GM19455 (cell line): ENCODE measurements around the gene USP21.

Experiments used
- ATAC-seq: cut with Tn5 transposase; IDR thresholded peaks from one replicate; pipeline ENCODE4 v1.9.1; 2021; ENCODE audit not compliant: unreplicated experiment

USP21 gene

DNA sequence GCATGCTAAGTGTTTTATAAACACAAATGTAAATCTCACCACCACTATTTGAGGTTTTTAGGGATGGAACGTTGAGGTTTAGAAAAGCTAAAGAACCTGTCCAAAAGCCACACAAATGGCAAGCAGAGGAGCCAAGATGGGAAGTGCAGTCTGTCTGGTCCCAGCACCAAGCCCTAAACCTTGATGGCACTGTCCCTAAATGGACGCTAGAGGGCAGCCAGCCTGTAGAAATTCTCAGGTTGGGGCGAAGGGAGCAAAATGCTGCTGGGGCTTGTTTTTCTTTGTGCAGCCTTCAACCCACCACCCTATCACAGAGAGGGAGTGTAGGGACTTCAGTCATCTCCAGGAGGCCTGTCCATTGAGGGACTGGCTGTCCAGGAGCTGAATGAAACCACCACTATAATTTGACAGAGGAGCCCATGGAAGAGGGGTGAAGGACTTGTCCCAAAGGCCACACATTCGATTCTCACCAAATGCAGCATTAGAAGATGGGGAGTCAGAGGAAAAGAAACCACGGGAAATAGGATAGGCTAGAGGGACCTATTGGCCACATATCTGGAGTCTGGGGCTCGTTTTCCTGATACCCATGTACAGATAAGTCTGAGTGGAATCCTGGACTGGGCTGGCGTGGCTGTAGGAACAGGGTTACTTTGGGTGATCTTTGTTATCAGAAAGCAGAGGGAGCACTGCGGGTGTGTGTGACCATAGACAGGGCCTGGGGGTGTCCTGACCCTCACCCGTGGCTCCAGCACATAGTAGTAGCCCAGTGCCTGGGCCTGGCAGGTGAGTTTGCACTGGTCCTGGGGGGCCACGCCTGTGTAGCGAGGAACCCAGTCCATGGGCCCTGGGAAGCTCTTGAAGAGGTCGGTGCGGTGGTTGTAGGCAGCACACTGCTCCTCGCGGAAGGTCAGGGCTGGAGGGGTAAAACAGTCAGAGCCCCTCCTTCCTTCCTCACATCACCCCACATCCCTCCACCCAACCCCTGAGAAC, 33.5 kb downstream of the USP21 start:
- peak; percentile 59 for ATAC-seq

DNA sequence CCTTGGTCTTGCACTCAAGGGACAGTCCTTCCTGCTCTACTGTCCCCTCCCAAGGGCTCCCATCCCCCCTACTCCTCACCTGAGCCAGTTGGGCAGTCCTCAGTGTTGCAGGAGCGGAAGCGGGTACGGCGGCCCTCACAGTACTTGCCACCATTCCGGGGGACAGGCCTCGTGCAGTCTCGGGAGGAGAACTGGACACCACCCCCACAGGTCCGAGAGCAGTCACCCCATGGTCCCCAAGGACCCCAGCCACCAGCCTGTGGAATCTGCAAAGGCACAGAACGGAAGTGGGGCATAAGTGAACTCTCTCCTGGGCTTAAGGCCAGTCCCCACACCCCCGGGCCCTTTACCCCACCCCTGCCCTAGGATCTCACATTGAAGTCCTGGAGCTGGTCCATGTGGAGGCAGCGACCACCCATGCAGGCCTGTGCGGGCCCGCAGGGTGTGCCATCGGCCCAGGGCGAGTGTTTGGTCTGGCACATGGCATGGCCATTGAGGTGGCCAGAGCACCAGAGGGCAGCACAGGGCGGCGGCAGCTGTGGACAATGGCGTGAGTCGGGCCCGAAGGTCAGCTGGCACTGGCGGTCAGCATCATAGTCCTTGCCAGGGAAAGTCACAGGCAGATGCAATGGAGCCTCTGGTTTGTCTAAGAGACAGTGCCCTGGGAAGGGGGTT, 34.4 kb downstream of the USP21 start:
- ATAC-seq = no peak

DNA sequence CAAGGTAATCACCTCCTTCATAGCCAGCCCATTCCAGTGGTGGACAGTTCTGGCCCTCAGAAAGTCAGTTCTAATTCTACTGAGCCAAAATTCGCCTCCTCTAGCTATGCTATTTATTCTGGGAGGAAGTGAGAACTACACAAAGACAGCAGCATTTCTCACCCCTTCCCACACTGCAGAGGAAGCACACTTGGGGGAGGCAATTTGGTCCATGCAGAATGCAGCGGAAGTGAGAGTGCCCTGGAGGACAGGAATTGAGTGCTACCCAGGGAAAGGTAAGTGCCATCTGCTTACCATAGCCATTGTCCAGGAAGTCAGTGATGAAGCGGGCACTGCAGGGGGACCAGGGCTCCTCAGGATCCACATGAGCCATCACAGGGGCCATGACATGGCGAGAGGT, 35.9 kb downstream of the USP21 start:
- no peak for ATAC-seq

DNA sequence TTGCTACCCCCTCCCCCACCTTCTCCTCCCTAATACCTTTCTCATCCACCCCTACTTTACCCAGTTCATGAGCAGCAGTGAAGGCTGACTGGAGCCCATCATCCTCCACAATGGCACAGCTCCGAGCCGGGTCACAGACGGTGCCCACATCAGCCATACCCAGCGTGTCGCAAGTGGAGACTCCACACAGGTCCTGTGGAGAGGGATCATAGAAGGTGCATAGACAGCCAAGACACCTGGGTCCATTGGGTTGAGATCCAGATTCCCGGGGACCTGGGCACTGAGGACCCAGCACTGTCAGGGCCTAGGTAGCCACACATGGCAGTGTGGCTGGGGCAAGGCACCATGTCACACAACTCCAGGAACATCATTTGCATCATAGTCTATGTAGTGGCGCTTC, 36.8 kb downstream of the USP21 start:
- ATAC-seq = no peak

DNA sequence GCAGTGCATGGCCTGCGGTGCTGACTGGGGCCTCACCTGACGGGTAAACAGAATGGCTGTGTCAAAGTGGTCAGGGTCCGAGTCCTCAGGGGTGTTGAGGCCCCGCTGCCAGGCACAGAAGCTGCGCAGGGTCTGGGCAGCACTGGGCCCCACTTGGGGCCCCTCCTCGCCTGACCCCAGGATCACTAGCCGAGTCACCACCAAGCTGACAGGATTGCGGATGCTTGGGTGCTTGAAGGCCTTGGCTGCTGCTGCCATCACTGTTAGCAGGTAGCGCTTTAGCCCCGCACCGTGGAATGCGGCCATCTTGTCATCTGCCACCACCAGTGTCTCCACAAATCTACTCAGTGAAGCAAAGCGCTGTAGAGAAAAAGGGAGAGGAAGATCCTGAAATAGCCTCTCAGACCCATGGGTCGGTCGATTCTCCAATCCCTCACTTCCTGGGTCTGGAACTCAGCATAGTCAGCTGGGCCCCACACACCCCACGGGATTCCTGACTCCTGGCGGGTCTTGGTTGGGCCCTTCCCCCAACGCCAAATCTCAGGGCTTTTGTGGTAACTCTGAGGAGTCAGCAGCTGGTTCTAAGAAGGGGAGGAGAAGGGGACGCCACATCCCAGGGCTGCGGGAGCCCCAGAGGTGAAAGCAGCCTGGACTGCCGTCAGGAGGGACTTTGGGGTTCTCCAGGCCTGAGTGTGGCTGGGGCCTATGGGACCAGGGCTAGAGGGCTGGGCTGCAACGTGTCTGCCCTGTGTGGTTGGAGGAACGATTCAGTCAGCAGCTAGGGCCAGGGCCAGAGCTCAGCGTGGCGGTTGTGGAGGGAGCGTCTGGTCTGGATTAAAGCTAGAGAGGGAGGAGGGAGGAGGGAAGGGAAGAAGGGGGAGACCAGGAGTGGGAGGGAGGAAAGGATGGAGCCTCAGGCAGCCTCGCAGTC, 37.5 kb downstream of the USP21 start:
- ATAC-seq = no peak

DNA sequence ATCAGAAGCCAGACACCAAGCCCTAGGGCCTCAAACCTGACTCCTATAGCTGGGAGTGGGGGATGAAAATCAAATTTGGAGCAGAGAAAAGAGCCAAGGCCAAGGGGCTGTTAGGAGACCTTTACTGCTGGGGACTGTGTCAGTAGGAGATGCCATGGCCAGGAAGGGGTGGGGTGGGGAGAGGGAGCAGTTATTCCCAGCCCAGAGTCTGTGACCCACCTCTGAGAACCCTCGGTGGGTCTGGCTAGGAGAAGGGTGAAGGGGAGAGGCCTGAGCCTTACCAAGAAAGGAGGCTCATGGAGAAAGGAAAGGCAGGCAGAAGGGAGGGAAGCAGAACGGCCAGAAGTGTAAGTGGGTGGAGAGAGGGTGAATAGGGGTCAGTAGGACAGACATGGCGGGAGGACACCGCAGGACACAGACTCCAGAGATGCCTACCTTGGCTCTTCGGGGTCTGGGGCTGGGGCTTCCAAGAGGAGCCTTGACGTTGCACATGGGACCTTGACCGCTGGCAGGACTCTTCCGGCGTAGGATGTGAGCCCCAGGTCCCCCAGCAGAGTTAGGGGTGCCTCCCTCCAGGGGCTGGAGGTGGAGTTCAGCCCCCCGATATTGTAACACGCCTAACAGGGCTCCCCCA, 38.4 kb downstream of the USP21 start:
- ATAC-seq = no peak

DNA sequence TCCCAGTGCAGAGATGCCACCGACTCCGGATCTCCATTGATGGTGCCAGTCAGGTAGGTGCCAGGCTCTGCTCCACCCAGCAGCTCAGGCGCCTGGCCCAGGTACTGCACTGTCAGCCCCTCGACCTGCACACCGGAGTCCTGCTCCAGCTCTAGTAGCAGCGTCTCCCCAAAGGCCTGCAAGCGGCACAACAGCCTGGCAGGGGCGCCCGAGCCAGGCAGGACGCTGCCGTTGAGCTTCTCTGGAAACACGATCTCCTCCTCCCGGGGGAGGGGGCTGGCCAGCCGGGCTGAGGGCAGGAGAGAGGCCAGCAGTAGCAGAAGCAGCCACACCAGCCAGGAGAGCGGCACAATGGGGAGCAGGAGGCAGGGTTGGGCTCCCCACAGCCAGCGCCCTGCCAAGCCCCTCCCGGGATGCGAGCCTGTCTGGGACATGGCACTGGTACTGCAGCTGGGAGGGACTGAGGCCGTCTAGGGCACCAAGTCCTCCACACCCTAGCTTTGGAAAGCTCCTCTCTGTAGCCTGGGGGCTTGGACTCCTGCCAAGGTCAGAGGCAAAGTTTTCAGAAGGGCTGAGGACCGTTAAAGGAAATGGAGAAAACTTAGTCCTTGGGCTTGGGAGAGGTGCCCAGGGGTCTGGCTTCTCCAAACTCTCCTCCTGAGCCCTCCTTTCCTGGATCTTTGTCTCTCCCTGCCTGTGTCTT, 39.0 kb downstream of the USP21 start:
- ATAC-seq = no peak

DNA sequence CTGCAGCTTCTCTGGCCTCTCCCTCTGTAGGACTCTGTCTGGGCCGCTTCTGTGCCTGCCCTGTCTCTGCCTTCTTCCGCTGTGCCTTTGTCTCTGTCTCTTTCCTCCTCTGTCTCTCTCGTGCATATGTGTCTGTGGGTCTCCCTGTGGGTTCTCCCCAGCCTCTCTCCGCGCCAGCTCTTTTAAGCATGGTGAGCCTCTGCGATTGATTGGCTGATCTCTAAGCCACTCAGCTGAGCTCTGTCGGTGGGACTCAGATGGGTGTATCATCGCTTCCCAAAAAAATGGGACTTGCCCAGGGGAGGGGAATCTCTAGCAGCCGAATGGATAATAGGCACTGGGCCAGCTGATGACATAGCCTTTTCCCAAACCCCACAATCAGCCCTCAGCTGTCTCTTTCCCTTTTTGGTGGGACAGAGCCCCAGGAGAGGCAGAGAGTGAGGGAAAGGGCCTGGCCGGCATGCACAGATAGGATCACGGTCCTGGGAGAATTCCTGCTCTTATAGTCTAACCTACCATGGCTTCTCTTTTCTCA, 39.7 kb downstream of the USP21 start, which contains the start of gene ADAMTS4:
TSS of gene ADAMTS4 (minus strand) at position 158 of the 535 bp plus-strand sequence. CDS start 427 bp downstream, outside the sequence.
- no peak for ATAC-seq

DNA sequence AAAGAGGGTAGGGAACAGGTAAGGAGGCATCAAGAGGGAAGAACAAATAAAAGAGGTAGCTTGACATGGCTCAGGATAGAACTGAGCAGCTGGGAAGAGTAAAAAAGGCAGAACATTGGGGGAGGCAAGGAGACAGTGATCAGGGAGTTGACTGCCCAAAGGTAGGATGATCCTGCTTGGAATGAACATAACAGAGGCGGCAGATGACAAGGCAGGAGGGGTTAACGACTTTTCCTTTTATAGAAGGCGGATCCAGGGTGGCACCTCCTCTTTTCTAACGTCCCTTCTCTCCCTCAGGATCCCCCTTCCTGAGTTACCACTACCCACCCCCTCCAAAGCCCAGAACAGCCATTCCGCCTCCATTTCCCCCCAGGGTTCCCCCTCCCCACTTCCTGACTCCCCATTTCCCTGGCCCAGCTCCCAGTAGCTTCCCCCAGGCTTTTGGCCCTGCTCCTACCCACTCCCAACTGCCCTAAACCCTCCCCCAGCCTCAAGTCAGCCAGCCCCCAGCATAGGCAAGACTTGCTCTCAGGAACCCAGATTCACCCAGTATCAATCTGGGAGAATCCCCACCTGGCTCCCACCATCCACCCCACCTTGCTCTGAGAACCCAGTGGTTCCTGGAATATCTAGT, 40.3 kb downstream of the USP21 start:
- ATAC-seq = no peak

DNA sequence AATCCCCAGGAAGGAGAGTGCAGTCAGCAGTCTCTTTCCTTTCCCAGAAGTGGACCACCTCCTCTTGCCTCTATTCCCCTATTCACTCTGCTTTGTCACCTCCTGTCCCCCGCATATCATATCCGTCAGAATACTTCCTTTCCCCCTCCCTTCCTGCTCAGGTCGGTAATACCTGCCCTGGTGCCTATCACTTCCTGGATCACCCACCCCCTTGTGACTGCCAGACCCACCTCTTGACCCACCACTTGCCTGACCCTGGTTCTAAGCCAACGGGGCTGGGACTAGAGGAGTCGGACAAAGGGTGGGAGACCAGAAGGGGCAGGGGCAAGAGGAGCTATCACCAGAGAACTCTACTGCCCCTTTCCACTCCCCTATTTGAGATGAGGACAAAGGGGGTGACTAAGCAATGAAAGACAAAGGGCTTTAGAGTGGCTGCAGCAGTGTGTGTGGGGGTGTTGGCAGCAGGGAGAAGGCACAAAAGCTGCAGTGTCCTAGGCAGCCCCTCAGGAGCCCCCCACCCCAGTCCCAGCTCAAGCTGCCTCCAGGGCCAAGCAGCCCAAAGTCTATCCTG, 41.2 kb downstream of the USP21 start:
- no peak for ATAC-seq

DNA sequence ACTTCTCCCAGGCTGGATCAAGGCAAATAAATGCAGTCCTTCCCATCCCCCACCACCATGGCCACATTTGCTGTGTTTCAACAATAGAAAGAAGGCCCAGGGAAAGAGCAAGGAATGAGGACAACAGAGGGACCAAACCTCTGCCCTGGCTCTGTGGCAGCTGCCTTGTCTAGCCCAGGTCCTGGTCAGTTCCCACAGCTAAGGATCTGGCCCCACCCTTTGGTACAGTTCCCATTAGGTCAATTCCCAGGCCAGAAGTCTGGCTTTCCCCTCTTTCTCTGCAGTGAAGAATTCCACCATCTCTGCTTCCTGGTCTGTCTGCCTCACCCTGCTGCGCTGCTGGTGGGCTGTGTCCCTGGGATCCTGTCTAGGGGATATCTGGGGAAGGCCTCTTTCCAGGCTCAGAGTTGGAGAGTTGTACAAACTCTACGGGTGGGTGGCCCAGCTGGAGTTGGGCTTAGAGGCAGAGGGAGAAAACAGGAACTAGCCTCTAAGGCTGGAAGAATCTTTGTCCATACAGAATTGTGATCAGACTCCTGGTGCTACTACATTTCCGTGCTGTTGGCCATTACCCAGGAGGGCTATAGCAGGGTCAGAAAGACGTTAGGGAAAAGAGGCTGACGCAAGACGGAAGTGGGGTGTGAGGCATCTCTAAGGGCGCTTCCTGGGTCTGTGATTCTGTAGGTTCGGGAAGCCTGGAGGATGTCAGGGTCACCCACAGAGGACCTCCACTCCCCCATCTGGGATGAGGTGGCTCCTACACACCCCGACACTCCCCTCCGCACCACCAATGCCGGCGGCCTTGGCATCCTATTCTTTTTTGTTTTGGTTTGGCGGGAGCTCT, 41.9 kb downstream of the USP21 start:
- ATAC-seq = no peak

DNA sequence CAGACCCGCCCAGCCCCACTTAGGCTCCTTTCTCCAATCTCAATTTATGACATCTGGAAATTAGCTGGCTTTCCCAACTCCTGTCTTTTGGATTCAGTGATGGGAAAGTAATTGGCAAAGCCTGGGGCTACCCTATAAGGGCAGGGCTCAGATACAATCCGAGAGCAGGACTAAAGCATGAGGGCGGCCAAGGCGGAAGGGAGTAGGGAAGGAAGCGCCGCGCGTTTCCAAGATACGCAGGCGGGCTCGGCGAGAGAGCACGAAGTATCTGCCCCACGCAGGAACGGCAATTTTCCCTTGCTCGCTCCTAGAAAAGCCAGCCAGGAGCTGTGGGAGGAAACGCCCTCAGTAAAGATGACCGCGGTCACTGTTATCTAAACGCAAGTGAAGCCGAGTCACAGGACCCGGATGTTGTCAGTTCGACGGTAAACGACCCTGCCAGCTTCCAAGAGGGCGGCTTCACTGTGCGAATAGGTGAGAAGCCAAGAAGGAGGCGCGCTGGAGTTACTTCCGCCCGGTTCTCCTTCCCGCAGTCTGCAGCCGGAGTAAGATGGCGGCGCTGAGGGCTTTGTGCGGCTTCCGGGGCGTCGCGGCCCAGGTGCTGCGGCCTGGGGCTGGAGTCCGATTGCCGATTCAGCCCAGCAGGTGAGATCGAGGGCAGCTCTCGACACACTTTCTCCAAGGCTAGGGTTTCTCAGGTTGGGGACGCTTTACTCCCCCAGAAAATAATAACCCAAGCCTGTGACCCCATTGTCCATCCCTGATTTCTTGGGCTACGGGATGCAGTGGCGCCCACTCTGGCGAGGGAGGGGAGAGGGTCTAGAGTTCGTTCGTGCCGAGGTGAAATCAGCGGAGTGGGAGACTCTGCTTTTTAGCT, 42.8 kb downstream of the USP21 start, which contains the start of gene NDUFS2:
TSS of gene NDUFS2 (plus strand) at position 532 of the 877 bp plus-strand sequence. CDS start at position 551, 19 bp downstream.
- peak; percentile 97 for ATAC-seq

DNA sequence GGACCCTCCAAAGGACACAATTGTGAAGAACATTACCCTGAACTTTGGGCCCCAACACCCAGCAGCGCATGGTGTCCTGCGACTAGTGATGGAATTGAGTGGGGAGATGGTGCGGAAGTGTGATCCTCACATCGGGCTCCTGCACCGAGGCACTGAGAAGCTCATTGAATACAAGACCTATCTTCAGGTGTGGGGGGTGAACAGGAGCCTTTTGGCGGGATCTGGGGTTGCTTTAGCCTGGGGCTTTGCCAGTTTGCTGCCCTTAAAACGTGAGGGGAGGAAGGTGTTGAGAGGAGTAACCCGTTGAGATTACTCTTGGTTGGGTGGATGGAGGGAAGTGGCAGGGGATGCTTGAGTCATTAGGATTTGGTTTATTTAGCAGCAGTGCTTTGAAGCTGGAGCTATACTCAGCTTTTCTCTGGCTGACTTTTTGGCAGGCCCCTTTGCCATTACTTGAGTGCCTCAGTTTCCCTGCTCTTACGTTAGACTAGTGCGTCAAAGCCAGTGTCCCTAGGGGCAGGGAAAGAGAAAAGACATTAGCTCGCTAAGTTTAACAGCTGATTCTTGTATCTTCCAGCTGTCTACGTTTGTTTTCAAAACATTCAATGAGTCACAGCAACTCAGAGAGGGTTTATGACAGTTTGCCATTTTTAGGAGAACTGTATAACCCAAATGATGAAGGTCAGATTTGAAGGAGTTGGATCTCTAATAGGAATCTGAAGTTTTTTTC, 47.3 kb downstream of the USP21 start:
- no peak for ATAC-seq

DNA sequence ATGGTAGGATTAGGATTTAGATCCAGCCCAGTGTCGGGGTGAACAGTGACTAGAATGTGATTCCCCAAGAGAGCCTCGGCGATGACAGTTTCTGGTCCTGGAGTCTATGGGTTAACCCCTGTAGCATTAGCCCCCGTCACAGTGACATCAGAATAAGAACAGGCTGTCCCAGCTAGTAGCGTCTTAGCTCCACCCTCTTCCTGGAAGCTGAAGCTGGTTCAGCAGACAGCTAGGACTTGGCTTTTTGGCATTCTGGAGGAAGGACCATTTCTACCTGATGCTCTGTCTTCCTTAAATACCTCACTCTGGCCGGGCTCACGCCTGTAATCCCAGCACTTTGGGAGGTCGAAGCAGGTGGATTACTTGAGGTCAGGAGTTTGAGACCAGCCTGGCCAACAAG, 47.9 kb downstream of the USP21 start:
- ATAC-seq = no peak

DNA sequence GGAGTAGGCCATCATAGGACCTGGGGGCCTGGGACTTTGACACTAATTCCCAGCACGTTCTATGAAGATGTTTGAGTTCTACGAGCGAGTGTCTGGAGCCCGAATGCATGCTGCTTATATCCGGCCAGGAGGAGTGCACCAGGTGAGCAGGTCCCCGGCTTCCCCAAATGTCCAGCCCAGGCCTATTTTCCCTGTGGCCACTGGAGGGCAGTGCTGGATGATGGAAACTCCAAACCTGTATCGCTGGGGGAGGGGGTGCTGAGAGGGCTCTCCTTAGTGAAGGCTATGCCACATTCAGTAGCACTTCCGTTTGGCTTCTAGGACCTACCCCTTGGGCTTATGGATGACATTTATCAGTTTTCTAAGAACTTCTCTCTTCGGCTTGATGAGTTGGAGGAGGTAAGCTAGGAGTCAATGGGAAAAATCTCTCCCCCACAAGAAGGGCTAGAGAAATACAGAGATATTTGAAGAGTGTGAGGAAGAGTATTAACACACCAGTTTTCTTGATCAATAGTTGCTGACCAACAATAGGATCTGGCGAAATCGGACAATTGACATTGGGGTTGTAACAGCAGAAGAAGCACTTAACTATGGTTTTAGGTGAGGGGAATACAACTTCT, 50.6 kb downstream of the USP21 start:
- ATAC-seq = no peak

DNA sequence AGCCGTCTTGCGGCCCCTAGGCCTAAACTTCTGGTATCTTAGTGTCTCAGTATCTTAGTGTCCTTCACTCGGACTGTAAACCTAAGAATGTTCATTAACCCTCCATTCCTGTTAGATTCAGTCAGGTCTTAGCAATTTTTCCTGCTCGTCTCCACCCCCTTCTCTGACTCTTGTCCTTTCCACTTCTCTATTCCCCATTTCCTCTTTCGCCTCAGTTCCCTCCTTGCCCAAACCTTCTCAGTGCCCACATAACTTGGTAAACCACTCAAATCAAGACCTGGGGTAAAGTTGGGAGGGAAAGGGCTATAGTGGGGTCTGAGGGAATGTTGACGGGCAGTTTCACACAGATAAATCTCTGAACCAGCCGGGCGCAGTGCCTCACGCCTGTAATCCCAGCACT, 55.1 kb downstream of the USP21 start:
- ATAC-seq = no peak
